ENCODE data around the gene ERC1. TPM values are rescaled to one million over a fixed set of nuclear protein-coding genes. Genes with fewer than 3 reads are reported as not detected.
A peak's percentile ranks its signal among the peaks of the same experiment; 100 is the strongest.

Gene ERC1
- polyA plus RNA-seq, 1 donor: 17.5 TPM

- no CpG with 5 or more reads among the region's 3 CpGs for WGBS (ENCODE audit: insufficient coverage, low lambda C conversion rate)
- H3K4me3 ChIP-seq (ENCODE audit: low read length): no peak overlapping the region
- H3K9me3 ChIP-seq (ENCODE audit: control insufficient read depth, low read depth, low read length): no peaks in the 10 kb centered on the region
- H3K4me1 ChIP-seq (ENCODE audit: control insufficient read depth, insufficient read depth, low read length): peaks cover 2% of the 10 kb centered on the region
- H3K36me3 ChIP-seq (ENCODE audit: control insufficient read depth, insufficient read depth, low read length): no peaks in the 10 kb centered on the region
- no peaks in the 10 kb centered on the region for H3K27me3 ChIP-seq (ENCODE audit: control insufficient read depth, insufficient read depth, low read length)
- DNase-seq: no peak
- H3K27ac ChIP-seq (ENCODE audit: low read length): no peak overlapping the region
Measured at GRCh38 chr12:1071182-1071581, 80.2 kb downstream of the ERC1 start.

GRCh38 chr12:1073652-1074051 is 82.6 kb downstream of the ERC1 start:
- no peak for DNase-seq
- Histone ChIP-seq H3K36me3 (ENCODE audit: control insufficient read depth, insufficient read depth, low read length) (no peaks in the 10 kb centered on the region), H3K27me3 (ENCODE audit: control insufficient read depth, insufficient read depth, low read length) (no peaks in the 10 kb centered on the region), H3K4me1 (ENCODE audit: control insufficient read depth, insufficient read depth, low read length) (peaks cover 2% of the 10 kb centered on the region), H3K27ac (ENCODE audit: low read length) (no peak overlapping the region), H3K9me3 (ENCODE audit: control insufficient read depth, low read depth, low read length) (no peaks in the 10 kb centered on the region), H3K4me3 (ENCODE audit: low read length) (no peak overlapping the region)
- 60% methylated on average over 1 of the region's 9 CpGs for WGBS (ENCODE audit: insufficient coverage, low lambda C conversion rate)

- Histone ChIP-seq H3K9me3 (ENCODE audit: control insufficient read depth, low read depth, low read length) (no peaks in the 10 kb centered on the region), H3K4me3 (ENCODE audit: low read length) (no peak overlapping the region), H3K36me3 (ENCODE audit: control insufficient read depth, insufficient read depth, low read length) (no peaks in the 10 kb centered on the region), H3K4me1 (ENCODE audit: control insufficient read depth, insufficient read depth, low read length) (peaks cover 2% of the 10 kb centered on the region), H3K27me3 (ENCODE audit: control insufficient read depth, insufficient read depth, low read length) (no peaks in the 10 kb centered on the region), H3K27ac (ENCODE audit: low read length) (no peak overlapping the region)
- no peak for DNase-seq
- 82% methylated on average over 2 of the region's 5 CpGs for WGBS (ENCODE audit: insufficient coverage, low lambda C conversion rate)
Measured at GRCh38 chr12:1077036-1077803, 86.2 kb downstream of the ERC1 start.

- no CpG with 5 or more reads among the region's 3 CpGs for WGBS (ENCODE audit: insufficient coverage, low lambda C conversion rate)
- H3K27ac ChIP-seq (ENCODE audit: low read length): no peak overlapping the region
- DNase-seq: no peak
- no peaks in the 10 kb centered on the region for H3K9me3 ChIP-seq (ENCODE audit: control insufficient read depth, low read depth, low read length)
- no peak overlapping the region for H3K4me3 ChIP-seq (ENCODE audit: low read length)
- H3K27me3 ChIP-seq (ENCODE audit: control insufficient read depth, insufficient read depth, low read length): no peaks in the 10 kb centered on the region
- H3K36me3 ChIP-seq (ENCODE audit: control insufficient read depth, insufficient read depth, low read length): no peaks in the 10 kb centered on the region
- peaks cover 2% of the 10 kb centered on the region for H3K4me1 ChIP-seq (ENCODE audit: control insufficient read depth, insufficient read depth, low read length)
Measured at GRCh38 chr12:1078002-1078401, 87.0 kb downstream of the ERC1 start.

- 88% methylated on average over 4 of the region's 11 CpGs for WGBS (ENCODE audit: insufficient coverage, low lambda C conversion rate)
- Histone ChIP-seq H3K36me3 (ENCODE audit: control insufficient read depth, insufficient read depth, low read length) (no peaks in the 10 kb centered on the region), H3K9me3 (ENCODE audit: control insufficient read depth, low read depth, low read length) (no peaks in the 10 kb centered on the region), H3K4me1 (ENCODE audit: control insufficient read depth, insufficient read depth, low read length) (peaks cover under 1% of the 10 kb centered on the region), H3K27me3 (ENCODE audit: control insufficient read depth, insufficient read depth, low read length) (no peaks in the 10 kb centered on the region), H3K4me3 (ENCODE audit: low read length) (no peak overlapping the region), H3K27ac (ENCODE audit: low read length) (no peak overlapping the region)
- DNase-seq: no peak
Measured at GRCh38 chr12:1080520-1081223, 89.6 kb downstream of the ERC1 start.

GRCh38 chr12:1083151-1083888 is 92.3 kb downstream of the ERC1 start:
- 52% methylated on average over 8 of the region's 12 CpGs for WGBS (ENCODE audit: insufficient coverage, low lambda C conversion rate)
- no peaks in the 10 kb centered on the region for H3K36me3 ChIP-seq (ENCODE audit: control insufficient read depth, insufficient read depth, low read length)
- no peaks in the 10 kb centered on the region for H3K9me3 ChIP-seq (ENCODE audit: control insufficient read depth, low read depth, low read length)
- H3K27me3 ChIP-seq (ENCODE audit: control insufficient read depth, insufficient read depth, low read length): no peaks in the 10 kb centered on the region
- DNase-seq: no peak
- H3K27ac ChIP-seq (ENCODE audit: low read length): peak overlapping the region; percentile 4
- no peak overlapping the region for H3K4me3 ChIP-seq (ENCODE audit: low read length)
- H3K4me1 ChIP-seq (ENCODE audit: control insufficient read depth, insufficient read depth, low read length): no peaks in the 10 kb centered on the region

GRCh38 chr12:1083889-1084262 is 92.9 kb downstream of the ERC1 start:
- Histone ChIP-seq H3K27ac (ENCODE audit: low read length) (peak overlapping the region; percentile 4), H3K9me3 (ENCODE audit: control insufficient read depth, low read depth, low read length) (no peaks in the 10 kb centered on the region), H3K36me3 (ENCODE audit: control insufficient read depth, insufficient read depth, low read length) (no peaks in the 10 kb centered on the region), H3K27me3 (ENCODE audit: control insufficient read depth, insufficient read depth, low read length) (no peaks in the 10 kb centered on the region), H3K4me1 (ENCODE audit: control insufficient read depth, insufficient read depth, low read length) (no peaks in the 10 kb centered on the region), H3K4me3 (ENCODE audit: low read length) (no peak overlapping the region)
- DNase-seq: peak; percentile 40 to 60
- WGBS (ENCODE audit: insufficient coverage, low lambda C conversion rate): 59% methylated on average over 2 of the region's 3 CpGs

- Histone ChIP-seq H3K36me3 (ENCODE audit: control insufficient read depth, insufficient read depth, low read length) (no peaks in the 10 kb centered on the region), H3K27ac (ENCODE audit: low read length) (no peak overlapping the region), H3K9me3 (ENCODE audit: control insufficient read depth, low read depth, low read length) (no peaks in the 10 kb centered on the region), H3K4me3 (ENCODE audit: low read length) (no peak overlapping the region), H3K4me1 (ENCODE audit: control insufficient read depth, insufficient read depth, low read length) (no peaks in the 10 kb centered on the region), H3K27me3 (ENCODE audit: control insufficient read depth, insufficient read depth, low read length) (no peaks in the 10 kb centered on the region)
- no peak for DNase-seq
- WGBS (ENCODE audit: insufficient coverage, low lambda C conversion rate): 75% methylated on average over 2 of the region's 4 CpGs
Measured at GRCh38 chr12:1091350-1091749, 100.3 kb downstream of the ERC1 start.

- Histone ChIP-seq H3K4me1 (ENCODE audit: control insufficient read depth, insufficient read depth, low read length) (no peaks in the 10 kb centered on the region), H3K4me3 (ENCODE audit: low read length) (no peak overlapping the region), H3K27ac (ENCODE audit: low read length) (no peak overlapping the region), H3K27me3 (ENCODE audit: control insufficient read depth, insufficient read depth, low read length) (no peaks in the 10 kb centered on the region), H3K9me3 (ENCODE audit: control insufficient read depth, low read depth, low read length) (no peaks in the 10 kb centered on the region), H3K36me3 (ENCODE audit: control insufficient read depth, insufficient read depth, low read length) (no peaks in the 10 kb centered on the region)
- peak; percentile 26 to 42 for DNase-seq
- WGBS (ENCODE audit: insufficient coverage, low lambda C conversion rate): no CpG with 5 or more reads among the region's 6 CpGs
Measured at GRCh38 chr12:1093166-1093751, 102.2 kb downstream of the ERC1 start.

GRCh38 chr12:1094714-1095113 is 103.7 kb downstream of the ERC1 start:
- Histone ChIP-seq H3K9me3 (ENCODE audit: control insufficient read depth, low read depth, low read length) (no peaks in the 10 kb centered on the region), H3K4me1 (ENCODE audit: control insufficient read depth, insufficient read depth, low read length) (no peaks in the 10 kb centered on the region), H3K27me3 (ENCODE audit: control insufficient read depth, insufficient read depth, low read length) (no peaks in the 10 kb centered on the region), H3K4me3 (ENCODE audit: low read length) (no peak overlapping the region), H3K27ac (ENCODE audit: low read length) (no peak overlapping the region), H3K36me3 (ENCODE audit: control insufficient read depth, insufficient read depth, low read length) (no peaks in the 10 kb centered on the region)
- no peak for DNase-seq
- WGBS (ENCODE audit: insufficient coverage, low lambda C conversion rate): 100% methylated on average over 1 of the region's 3 CpGs
